ENCODE data around the gene SCMH1. TPM values are rescaled to one million over a fixed set of nuclear protein-coding genes. Genes with fewer than 3 reads are reported as not detected.

Gene SCMH1
- polyA plus RNA-seq, 1 donor from 2014 or later, result 23.0 TPM

- Histone ChIP-seq H3K9me2 (ENCODE audit: insufficient read depth, low read length) (no peaks in the 10 kb centered on the region), H2AFZ (ENCODE audit: low read depth, low read length) (no peak overlapping the region), H3K36me3 (ENCODE audit: insufficient read depth, low read length) (peaks cover 13% of the 10 kb centered on the region), H3K4me2 (ENCODE audit: low read length) (no peak overlapping the region), H3K9ac (ENCODE audit: low read length) (no peak overlapping the region), H3K9me3 (ENCODE audit: low read length) (no peaks in the 10 kb centered on the region), H4K20me1 (ENCODE audit: insufficient read depth) (no peaks in the 10 kb centered on the region), H3K27me3 (ENCODE audit: insufficient read depth, low read depth, low read length) (no peaks in the 10 kb centered on the region), H3K27ac (ENCODE audit: low read length) (no peak overlapping the region), H3F3A (ENCODE audit: insufficient read depth, low read length, poor library complexity, severe bottlenecking) (peaks cover 3% of the 10 kb centered on the region), H3K79me2 (replicated peaks; ENCODE audit: insufficient read depth, low read length) (peaks cover 25% of the 10 kb centered on the region), H3K4me3 (ENCODE audit: low read length) (no peak overlapping the region)
- TF ChIP-seq TAF1 (IDR thresholded peaks at IDR 0.05; ENCODE audit: low read depth) (no peak), SMC3 (conservative IDR thresholded peaks at IDR 0.05; ENCODE audit: poor library complexity) (no peak), EZH2 (IDR thresholded peaks at IDR 0.05; ENCODE audit: borderline replicate concordance, insufficient read depth, low read length, poor library complexity, severe bottlenecking) (no peak), REST (IDR thresholded peaks at IDR 0.05; ENCODE audit: borderline replicate concordance) (no peak), RAD21 (conservative IDR thresholded peaks at IDR 0.05) (no peak), CTCF (IDR thresholded peaks at IDR 0.05; ENCODE audit: poor library complexity, severe bottlenecking) (no peak), POLR2AphosphoS5 (IDR thresholded peaks at IDR 0.05) (no peak)
These were observed 256.2 kb downstream of the SCMH1 start for GRCh38 chr1:40985875-40986274.

- Histone ChIP-seq H2AFZ (ENCODE audit: low read depth, low read length) (no peak overlapping the region), H3K4me2 (ENCODE audit: low read length) (no peak overlapping the region), H4K20me1 (ENCODE audit: insufficient read depth) (no peaks in the 10 kb centered on the region), H3K9me2 (ENCODE audit: insufficient read depth, low read length) (no peaks in the 10 kb centered on the region), H3K9ac (ENCODE audit: low read length) (no peak overlapping the region), H3K9me3 (ENCODE audit: low read length) (no peaks in the 10 kb centered on the region), H3K4me3 (ENCODE audit: low read length) (no peak overlapping the region), H3K36me3 (ENCODE audit: insufficient read depth, low read length) (peaks cover 13% of the 10 kb centered on the region), H3K27me3 (ENCODE audit: insufficient read depth, low read depth, low read length) (no peaks in the 10 kb centered on the region), H3K79me2 (replicated peaks; ENCODE audit: insufficient read depth, low read length) (peaks cover 29% of the 10 kb centered on the region), H3K27ac (ENCODE audit: low read length) (no peak overlapping the region), H3F3A (ENCODE audit: insufficient read depth, low read length, poor library complexity, severe bottlenecking) (peaks cover 6% of the 10 kb centered on the region)
- no peak for TF ChIP-seq EZH2 (IDR thresholded peaks at IDR 0.05; ENCODE audit: borderline replicate concordance, insufficient read depth, low read length, poor library complexity, severe bottlenecking)
These were observed 256.9 kb downstream of the SCMH1 start for GRCh38 chr1:40985161-40985560.

- Histone ChIP-seq H3K36me3 (ENCODE audit: insufficient read depth, low read length) (peaks cover 13% of the 10 kb centered on the region), H4K20me1 (ENCODE audit: insufficient read depth) (no peaks in the 10 kb centered on the region), H3K4me3 (ENCODE audit: low read length) (no peak overlapping the region), H3K27ac (ENCODE audit: low read length) (no peak overlapping the region), H3K9ac (ENCODE audit: low read length) (no peak overlapping the region), H3K9me3 (ENCODE audit: low read length) (no peaks in the 10 kb centered on the region), H3K27me3 (ENCODE audit: insufficient read depth, low read depth, low read length) (no peaks in the 10 kb centered on the region), H3F3A (ENCODE audit: insufficient read depth, low read length, poor library complexity, severe bottlenecking) (peaks cover 6% of the 10 kb centered on the region), H2AFZ (ENCODE audit: low read depth, low read length) (no peak overlapping the region), H3K4me2 (ENCODE audit: low read length) (no peak overlapping the region), H3K79me2 (replicated peaks; ENCODE audit: insufficient read depth, low read length) (peaks cover 29% of the 10 kb centered on the region), H3K9me2 (ENCODE audit: insufficient read depth, low read length) (no peaks in the 10 kb centered on the region)
- TF ChIP-seq SMC3 (conservative IDR thresholded peaks at IDR 0.05; ENCODE audit: poor library complexity), result no peak
- TF ChIP-seq POLR2AphosphoS5 (IDR thresholded peaks at IDR 0.05), result no peak
- TF ChIP-seq REST (IDR thresholded peaks at IDR 0.05; ENCODE audit: borderline replicate concordance), result no peak
- no peak for TF ChIP-seq CTCF (IDR thresholded peaks at IDR 0.05; ENCODE audit: poor library complexity, severe bottlenecking)
- TF ChIP-seq MXI1 (conservative IDR thresholded peaks at IDR 0.05; ENCODE audit: poor library complexity, severe bottlenecking), result no peak
- TF ChIP-seq RAD21 (conservative IDR thresholded peaks at IDR 0.05), result no peak
- no peak for TF ChIP-seq EZH2 (IDR thresholded peaks at IDR 0.05; ENCODE audit: borderline replicate concordance, insufficient read depth, low read length, poor library complexity, severe bottlenecking)
- no peak for TF ChIP-seq TAF1 (IDR thresholded peaks at IDR 0.05; ENCODE audit: low read depth)
- no peak for TF ChIP-seq EP300 (conservative IDR thresholded peaks at IDR 0.05; ENCODE audit: poor library complexity, severe bottlenecking)
These were observed 257.6 kb downstream of the SCMH1 start for GRCh38 chr1:40984531-40984930.

Measured in neural cell (in vitro differentiated cells).